Measurements from ENCODE around the gene ZNF141.
"Not testable (repeated sequence)": the region's sequence is repeated elsewhere in the genome, so short reads cannot be mapped to it uniquely, and the experiment has no call there.

Gene ZNF141

DNA sequence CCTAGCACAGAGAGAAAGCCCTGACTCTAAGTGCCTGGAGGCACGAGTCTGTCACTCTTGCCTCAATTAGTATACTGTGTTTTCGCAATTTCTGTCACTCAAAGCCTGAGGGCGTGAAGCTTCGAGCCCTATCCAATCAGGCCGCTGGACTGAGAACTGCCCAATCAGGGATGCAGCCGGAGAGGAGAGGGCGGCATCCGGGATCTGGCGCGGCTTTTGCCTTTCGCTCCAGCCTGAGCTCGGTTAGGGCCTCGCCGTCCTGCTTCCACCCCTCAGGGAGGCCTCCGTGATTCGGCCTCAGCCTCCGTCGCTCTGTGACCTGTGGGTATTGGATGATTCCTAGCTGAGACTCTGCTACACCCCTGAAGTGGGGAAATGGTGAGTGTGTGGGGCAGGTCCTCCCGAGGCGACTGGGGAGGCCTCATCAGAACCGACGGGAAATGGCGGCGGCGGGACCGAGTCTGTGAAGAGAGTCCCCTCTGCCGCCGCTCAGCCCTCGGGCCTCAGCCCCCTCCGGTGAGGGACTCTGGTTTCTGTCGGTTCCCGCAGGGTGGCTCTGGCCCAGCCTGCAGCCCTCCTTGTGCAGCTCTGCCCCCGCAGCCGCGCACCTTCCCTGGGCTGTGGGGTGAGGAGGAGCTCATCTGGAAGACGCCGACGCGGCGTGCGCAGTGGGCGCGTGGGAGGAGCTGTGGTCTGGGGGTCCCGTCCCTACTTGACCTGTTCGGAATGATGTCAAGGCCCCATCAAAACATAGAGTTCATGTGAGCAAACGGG, 48.5 kb downstream of the ZNF141 start:
- DNase-seq, result no peak

DNA sequence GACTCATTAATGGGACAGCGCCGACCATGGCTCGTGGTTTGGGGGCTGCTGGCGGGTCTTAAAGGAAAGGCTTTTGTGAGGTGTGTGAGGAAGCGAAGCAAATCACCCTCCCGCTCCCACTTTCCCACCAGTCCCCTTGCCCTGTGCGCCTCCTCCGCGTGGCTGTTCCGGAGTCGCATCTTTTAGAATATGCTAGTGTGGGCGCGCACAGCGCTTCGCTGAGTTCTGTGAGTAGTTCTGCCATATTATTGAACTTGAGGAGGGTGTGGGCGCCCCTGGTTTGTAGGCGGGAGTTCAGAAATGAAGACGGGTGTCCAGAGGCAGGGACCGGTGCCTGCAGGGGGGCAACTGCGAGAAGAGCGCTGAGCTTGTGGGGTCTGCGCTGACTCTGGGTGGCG, 49.1 kb downstream of the ZNF141 start:
- no peak for DNase-seq

DNA sequence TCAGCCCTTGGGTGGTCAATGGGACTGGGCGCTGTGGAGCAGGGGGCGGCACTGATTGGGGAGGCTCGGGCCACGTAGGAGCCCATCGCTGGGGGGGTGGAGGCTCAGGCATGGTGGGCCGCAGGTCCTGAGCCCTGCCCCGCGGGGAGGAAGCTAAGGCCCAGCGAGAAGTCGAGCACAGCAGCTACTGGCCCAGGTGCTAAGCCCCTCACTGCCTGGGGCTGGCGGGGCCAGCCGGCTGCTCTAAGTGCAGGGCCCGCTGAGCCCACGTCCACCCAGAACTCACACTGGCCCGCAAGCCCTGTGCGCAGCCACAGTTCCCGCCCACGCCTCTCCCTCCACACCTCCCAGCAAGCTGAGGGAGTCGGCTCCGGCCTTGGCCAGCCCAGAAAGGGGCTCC, 66.4 kb downstream of the ZNF141 start:
- DNase-seq, result no peak

DNA sequence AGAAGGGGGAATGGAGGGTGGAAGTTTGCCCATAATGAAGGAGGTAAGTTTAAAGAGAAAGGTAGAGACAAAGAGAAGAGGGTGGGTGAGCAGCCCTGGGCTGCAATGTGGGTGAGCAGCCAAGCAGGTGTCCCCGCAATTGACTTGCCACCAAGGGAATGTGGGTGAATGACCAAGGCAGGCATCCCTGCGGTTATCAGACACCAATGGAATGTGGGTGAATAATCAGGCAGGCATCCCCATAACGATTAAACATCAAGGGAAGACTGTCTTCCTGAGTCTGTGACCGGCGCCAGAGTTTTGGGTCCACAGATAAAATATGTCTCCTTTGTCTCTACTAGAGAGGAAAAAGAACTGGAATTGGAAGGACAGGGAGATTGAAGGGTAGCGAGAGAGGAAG, 70.7 kb downstream of the ZNF141 start:
- not testable (repeated sequence) for DNase-seq

DNA sequence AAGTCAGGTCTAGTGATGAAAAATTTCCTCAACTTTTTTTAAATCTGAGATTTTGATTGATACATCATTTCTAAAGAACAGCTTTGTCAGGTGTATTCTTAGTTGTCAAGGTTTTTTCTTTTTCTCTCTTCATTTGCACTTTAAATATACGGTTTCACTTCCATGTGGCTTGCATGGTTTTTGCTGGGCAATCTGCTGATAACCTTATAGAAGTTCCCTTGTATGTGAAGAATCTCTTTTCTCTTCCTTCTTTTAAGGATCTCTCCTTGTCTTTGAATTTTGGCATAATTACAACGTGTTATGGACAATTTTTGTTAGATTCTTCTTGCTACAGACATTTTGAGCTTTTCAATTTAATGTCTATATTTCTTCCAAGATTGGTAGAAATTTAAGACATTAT, 85.0 kb downstream of the ZNF141 start:
- DNase-seq, result no peak
